PC-9 (cell line): ENCODE data around the gene FOXP2. TPM values are rescaled to one million over a fixed set of nuclear protein-coding genes. Genes with fewer than 3 reads are reported as not detected.

Experiments used
- BruUV-seq: library from RNA; stranded (reverse); fragments of 400-500 nt; replicated peaks from 2 replicates; lab custom pipeline; 2021; lab: Mats Ljungman, UMichigan
- CTCF ChIA-PET: fragments of 300-600 bp; sonication (Branson Sonifier 250); formaldehyde crosslinking; loops from one replicate; lab custom pipeline; 2022; ENCODE audit warnings: antibody characterized with exemption; lab: Charles Lee
- POLR2A ChIA-PET: fragments of 300-600 bp; sonication (Branson Sonifier 250); formaldehyde crosslinking; loops from one replicate; lab custom pipeline; 2022; ENCODE audit warnings: antibody characterized with exemption; ENCODE audit not compliant: unreplicated experiment; lab: Charles Lee
- DNase-seq, 2 experiments: peaks; one replicate each; pipeline versions ENCODE4 v3.0.0 to v3.0.0-alpha.2; 2015 to 2022; ENCODE audit warnings: mixed read lengths in 1 of 2
- H2AFZ ChIP-seq: fragments of 200-600 bp; sonication (generic); 2 replicates; pipeline ENCODE4 v1.8.1; 2017; ENCODE audit warnings: antibody characterized with exemption
- H3F3A ChIP-seq: fragments of 200-600 bp; sonication (generic); 2 replicates; pipeline ENCODE4 v1.8.1; 2017; ENCODE audit warnings: antibody characterized with exemption, mild to moderate bottlenecking, low read depth; ENCODE audit not compliant: insufficient read depth
- H3K27ac ChIP-seq: fragments of 200-600 bp; sonication (generic); 2 replicates; pipeline ENCODE4 v1.6.1; 2016; ENCODE audit warnings: mixed run types
- H3K27me3 ChIP-seq: fragments of 200-600 bp; sonication (generic); 2 replicates; pipeline ENCODE4 v1.6.1; 2016; ENCODE audit warnings: low read depth, mixed run types; ENCODE audit not compliant: insufficient read depth
- H3K36me3 ChIP-seq: fragments of 200-600 bp; sonication (generic); 2 replicates; pipeline ENCODE4 v1.6.1; 2016; ENCODE audit warnings: low read depth, mixed run types
- H3K4me1 ChIP-seq: fragments of 200-600 bp; sonication (generic); replicated peaks from 2 replicates; pipeline ENCODE4 v1.6.1; 2016; ENCODE audit warnings: mixed run types; ENCODE audit not compliant: insufficient read depth
- H3K4me2 ChIP-seq: fragments of 200-600 bp; sonication (generic); 2 replicates; pipeline ENCODE4 v1.6.1; 2017; ENCODE audit warnings: mixed run types
- H3K4me3 ChIP-seq: fragments of 200-600 bp; sonication (generic); 2 replicates; pipeline ENCODE4 v1.6.1; 2016; ENCODE audit warnings: mixed run types
- H3K79me2 ChIP-seq: fragments of 200-600 bp; sonication (generic); 2 replicates; pipeline ENCODE4 v1.6.1; 2017; ENCODE audit warnings: low read depth, mixed run types
- H3K9me2 ChIP-seq: fragments of 200-600 bp; sonication (generic); 2 replicates; pipeline ENCODE4 v1.8.1; 2017; ENCODE audit warnings: mild to moderate bottlenecking; ENCODE audit not compliant: insufficient read depth
- H3K9me3 ChIP-seq: fragments of 200-600 bp; sonication (generic); 2 replicates; pipeline ENCODE4 v1.8.1; 2016; ENCODE audit warnings: low read depth; ENCODE audit not compliant: insufficient read depth
- H4K20me1 ChIP-seq: fragments of 200-600 bp; sonication (generic); 2 replicates; pipeline ENCODE4 v1.8.1; 2017; ENCODE audit not compliant: insufficient read depth
- CTCF ChIP-seq: fragments of 200-600 bp; sonication (generic); conservative IDR thresholded peaks from 2 replicates; pipeline ENCODE4 v1.6.1; 2017; ENCODE audit warnings: mixed run types, antibody characterized with exemption, mild to moderate bottlenecking, moderate library complexity
- EZH2 ChIP-seq: fragments of 200-600 bp; sonication (generic); IDR thresholded peaks from 2 replicates; pipeline ENCODE4 v1.8.0; 2017; ENCODE audit warnings: antibody characterized with exemption, low read depth
- intact Hi-C: fragments of 100-400 bp; cut with micrococcal nuclease; formaldehyde crosslinking; loops from one replicate; pipeline ENCODE4 v1.10.0; 2022; ENCODE audit not compliant: unreplicated experiment
- total RNA-seq: library from RNA; stranded (reverse); gene quantifications from 2 replicates; pipeline ENCODE4 v1.2.3, GENCODE V29; 2021

The FOXP2 gene
- total RNA-seq, 1 experiment from 2014 or later, result 1.2 TPM

- Histone ChIP-seq H2AFZ (no peak overlapping the region), H3K9me2 (no peaks in the 10 kb centered on the region; the same call in 1 of the 2 replicates), H3K4me3 (no peak overlapping the region), H3K27ac (no peak overlapping the region), H3K4me1 (no peaks in the 10 kb centered on the region), H3K9me3 (no peaks in the 10 kb centered on the region), H3F3A (no peaks in the 10 kb centered on the region), H3K36me3 (no peaks in the 10 kb centered on the region), H3K27me3 (no peaks in the 10 kb centered on the region), H4K20me1 (no peaks in the 10 kb centered on the region), H3K4me2 (no peak overlapping the region), H3K79me2 (no peaks in the 10 kb centered on the region)
- intact Hi-C loops, result no loop called here
- ChIA-PET CTCF (no interaction called here), POLR2A (no interaction called here)
- TF ChIP-seq EZH2, result no peak
- TF ChIP-seq CTCF, result no peak
- BruUV-seq, result no TSS peak
- DNase-seq, result no peak
Measured at GRCh38 chr7:114639451-114639850, 224.8 kb downstream of the FOXP2 start.

- Histone ChIP-seq H4K20me1 (no peaks in the 10 kb centered on the region), H3F3A (no peaks in the 10 kb centered on the region), H3K27me3 (no peaks in the 10 kb centered on the region), H2AFZ (no peak overlapping the region), H3K36me3 (no peaks in the 10 kb centered on the region), H3K4me1 (no peaks in the 10 kb centered on the region), H3K9me2 (no peaks in the 10 kb centered on the region), H3K79me2 (no peaks in the 10 kb centered on the region), H3K9me3 (no peaks in the 10 kb centered on the region), H3K27ac (no peak overlapping the region), H3K4me2 (no peak overlapping the region), H3K4me3 (no peak overlapping the region)
- TF ChIP-seq EZH2, result no peak
- no peak for TF ChIP-seq CTCF
- no TSS peak for BruUV-seq
- intact Hi-C loops, result no loop called here
- ChIA-PET CTCF (interaction anchor here (0.7 kb wide), 1 partner anchor 16 kb away, joined by 3 read pairs; no protein-coding TSS in a partner anchor), POLR2A (no interaction called here)
- no peak for DNase-seq
Measured at GRCh38 chr7:114644455-114644854, 229.8 kb downstream of the FOXP2 start.

GRCh38 chr7:114645451-114645850 lies 230.8 kb downstream of the FOXP2 start:
- BruUV-seq, result no TSS peak
- Histone ChIP-seq H2AFZ (no peak overlapping the region), H4K20me1 (no peaks in the 10 kb centered on the region), H3F3A (no peaks in the 10 kb centered on the region), H3K36me3 (no peaks in the 10 kb centered on the region), H3K27me3 (no peaks in the 10 kb centered on the region), H3K9me3 (no peaks in the 10 kb centered on the region), H3K4me3 (no peak overlapping the region), H3K4me1 (no peaks in the 10 kb centered on the region), H3K27ac (no peak overlapping the region), H3K79me2 (no peaks in the 10 kb centered on the region), H3K9me2 (no peaks in the 10 kb centered on the region), H3K4me2 (no peak overlapping the region)
- no peak for TF ChIP-seq EZH2
- no peak for TF ChIP-seq CTCF
- ChIA-PET CTCF (no interaction called here), POLR2A (no interaction called here)
- no peak for DNase-seq
- intact Hi-C loops, result no loop called here
